PC-9 (cell line): ENCODE results near the gene LRRK1.

ENCODE experiments used
- CTCF ChIP-seq: fragments of 200-600 bp; sonication (generic); conservative IDR thresholded peaks from 2 replicates; pipeline ENCODE4 v1.6.1; 2017; ENCODE audit warnings: mixed run types, antibody characterized with exemption, mild to moderate bottlenecking, moderate library complexity
- EZH2 ChIP-seq: fragments of 200-600 bp; sonication (generic); IDR thresholded peaks from 2 replicates; pipeline ENCODE4 v1.8.0; 2017; ENCODE audit warnings: antibody characterized with exemption, low read depth

GRCh38 chr15:100985401-100985800, 66.2 kb downstream of the LRRK1 start:
- TF ChIP-seq CTCF (no peak), EZH2 (no peak)
